Left ventricle myocardium inferior (tissue), 1 donor: ENCODE measurements around the gene TMEM163. TPM values are rescaled to one million over a fixed set of nuclear protein-coding genes. Genes with fewer than 3 reads are reported as not detected.
"Not testable (repeated sequence)": the region's sequence is repeated elsewhere in the genome, so short reads cannot be mapped to it uniquely, and the experiment has no call there.

Experiments
- DNase-seq: peaks from one replicate; pipeline ENCODE4 v3.0.0-alpha.2; 2020
- H3K27ac ChIP-seq: fragments of 200-600 bp; replicated peaks from 2 replicates; pipeline ENCODE4 v1.8.0; 2021
- H3K27me3 ChIP-seq: fragments of 200-600 bp; 2 replicates; pipeline ENCODE4 v1.8.0; 2021; ENCODE audit warnings: low read depth
- H3K36me3 ChIP-seq: fragments of 200-600 bp; 2 replicates; pipeline ENCODE4 v1.8.0; 2021
- H3K4me1 ChIP-seq: fragments of 200-600 bp; 2 replicates; pipeline ENCODE4 v1.8.0; 2021
- H3K4me3 ChIP-seq: fragments of 200-600 bp; 2 replicates; pipeline ENCODE4 v1.8.0; 2021; ENCODE audit warnings: mild to moderate bottlenecking, moderate library complexity
- H3K9me3 ChIP-seq: fragments of 200-600 bp; replicated peaks from 2 replicates; pipeline ENCODE4 v1.8.0; 2021
- CTCF ChIP-seq: fragments of 200-600 bp; IDR thresholded peaks from 2 replicates; pipeline ENCODE4 v1.8.0; 2021; ENCODE audit warnings: antibody characterized with exemption, mild to moderate bottlenecking, borderline replicate concordance
- intact Hi-C: fragments of 100-400 bp; cut with micrococcal nuclease; formaldehyde crosslinking; loops from one replicate; pipeline ENCODE4 v1.11.0; 2022
- total RNA-seq: library from RNA; stranded (reverse); fragmentation: NEBNext Ultra II Directional; extraction: Animal tissue kit (Norgen Biotek cat#: 25700); gene quantifications from one replicate; pipeline ENCODE4 v1.2.1, GENCODE V29; 2021
- donor health status: DM: no; HTN: yes; CAD: no; lungs with severe emphysema.

Gene TMEM163
- total RNA-seq, 1 donor from 2014 or later, result 0.22 TPM

GRCh38 chr2:134568413-134568812 is 150.4 kb downstream of the TMEM163 start:
- H3K4me1 ChIP-seq, result no peaks in the 10 kb centered on the region
- no peak for DNase-seq
- H3K27me3 ChIP-seq, result peaks cover 4% of the 10 kb centered on the region
- no peaks in the 10 kb centered on the region for H3K36me3 ChIP-seq
- TF ChIP-seq CTCF, result no peak
- H3K27ac ChIP-seq, result no peak overlapping the region
- no peak overlapping the region for H3K4me3 ChIP-seq
- no peaks in the 10 kb centered on the region for H3K9me3 ChIP-seq
- intact Hi-C loops, result no loop called here

DNA sequence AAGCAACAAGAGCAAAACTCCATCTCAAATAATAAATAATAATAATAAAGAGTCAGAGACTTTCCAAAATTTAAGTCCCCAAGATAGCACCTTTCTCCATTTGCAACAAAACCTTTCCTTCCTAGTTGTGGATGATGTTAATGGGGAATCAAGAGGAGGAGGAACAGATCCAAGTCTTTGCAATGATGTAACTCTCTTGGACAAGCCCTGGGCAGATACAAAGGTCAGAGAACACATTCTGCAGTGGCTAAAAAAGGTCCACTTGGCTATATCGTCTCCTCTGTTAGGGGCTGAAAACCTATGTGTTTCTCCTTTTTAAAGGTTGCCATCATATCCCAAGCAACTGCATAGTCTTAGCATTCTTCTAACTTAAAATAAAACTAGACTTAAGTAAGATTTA is 151.1 kb downstream of the TMEM163 start:
- TF ChIP-seq CTCF, result no peak
- H3K4me1 ChIP-seq, result no peaks in the 10 kb centered on the region
- H3K27me3 ChIP-seq, result peaks cover 4% of the 10 kb centered on the region
- no peaks in the 10 kb centered on the region for H3K9me3 ChIP-seq
- H3K4me3 ChIP-seq, result no peak overlapping the region
- intact Hi-C loops, result no loop called here
- no peaks in the 10 kb centered on the region for H3K36me3 ChIP-seq
- DNase-seq, result no peak
- H3K27ac ChIP-seq, result no peak overlapping the region

DNA sequence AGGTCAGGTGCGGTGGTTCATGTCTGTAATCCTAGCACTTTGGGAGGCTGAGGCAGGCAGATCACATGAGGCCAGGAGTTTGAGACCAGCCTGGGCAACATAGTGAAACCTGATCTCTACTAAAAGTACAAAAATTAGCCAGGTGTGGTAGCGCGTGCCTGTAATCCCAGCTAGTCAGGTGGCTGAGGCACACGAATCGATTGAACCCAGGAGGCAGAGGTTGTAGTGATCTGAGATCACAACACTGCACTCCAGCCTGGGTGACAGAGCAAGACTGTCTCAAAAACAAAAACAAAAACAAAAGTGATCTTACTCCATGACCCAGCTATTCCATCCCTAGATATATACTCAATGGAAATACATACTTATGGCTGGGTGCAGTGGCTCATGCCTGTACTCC is 153.8 kb downstream of the TMEM163 start:
- H3K4me1 ChIP-seq, intact Hi-C loops, H3K27me3 ChIP-seq, H3K27ac ChIP-seq, DNase-seq, H3K4me3 ChIP-seq, H3K36me3 ChIP-seq, H3K9me3 ChIP-seq: not testable (repeated sequence)

GRCh38 chr2:134564549-134564948 is 154.3 kb downstream of the TMEM163 start:
- Histone ChIP-seq H3K4me1 (no peaks in the 10 kb centered on the region), H3K27ac (no peak overlapping the region), H3K36me3 (no peaks in the 10 kb centered on the region), H3K4me3 (no peak overlapping the region), H3K9me3 (no peaks in the 10 kb centered on the region), H3K27me3 (peaks cover 4% of the 10 kb centered on the region)
- no peak for DNase-seq
- TF ChIP-seq CTCF, result no peak
- intact Hi-C loops, result no loop called here

DNA sequence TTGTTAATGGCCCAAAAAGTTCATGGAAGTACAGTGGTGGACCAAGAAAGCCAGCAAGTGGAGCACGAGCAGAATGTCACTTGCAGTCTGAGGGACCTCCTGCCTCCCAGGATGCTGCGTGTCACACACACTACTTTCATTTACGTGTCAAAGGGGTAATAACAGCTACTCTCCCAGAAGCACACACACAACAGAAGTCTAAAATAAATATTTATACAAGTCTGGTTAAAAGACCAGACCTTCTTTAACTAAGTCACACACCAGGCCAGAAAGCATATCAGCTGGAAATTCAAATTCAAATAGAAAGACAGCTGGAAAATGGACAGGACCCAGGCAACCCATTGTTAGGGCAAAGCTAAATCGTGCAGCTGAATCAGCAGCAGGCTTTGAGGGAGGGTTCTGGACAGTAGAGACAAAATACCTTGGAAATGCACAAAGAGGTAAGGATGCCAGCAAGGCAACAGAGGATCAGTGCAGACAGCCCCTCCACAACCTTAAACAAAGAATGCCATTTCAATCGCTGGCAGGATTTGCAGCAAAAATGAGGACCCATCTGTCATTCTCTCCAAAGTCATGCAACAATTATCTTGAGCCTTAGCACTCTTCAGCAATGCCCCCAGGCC is 160.5 kb downstream of the TMEM163 start:
- intact Hi-C loops, result no loop called here
- DNase-seq, result no peak
- Histone ChIP-seq H3K36me3 (no peaks in the 10 kb centered on the region), H3K9me3 (no peaks in the 10 kb centered on the region), H3K27ac (no peak overlapping the region), H3K27me3 (no peaks in the 10 kb centered on the region), H3K4me1 (no peaks in the 10 kb centered on the region), H3K4me3 (no peak overlapping the region)
- TF ChIP-seq CTCF, result no peak

GRCh38 chr2:134555411-134555810 is 163.4 kb downstream of the TMEM163 start:
- H3K36me3 ChIP-seq, result no peaks in the 10 kb centered on the region
- H3K4me1 ChIP-seq, result no peaks in the 10 kb centered on the region
- H3K9me3 ChIP-seq, result no peaks in the 10 kb centered on the region
- intact Hi-C loops, result no loop called here
- DNase-seq, result no peak
- no peak for TF ChIP-seq CTCF
- no peak overlapping the region for H3K4me3 ChIP-seq
- H3K27ac ChIP-seq, result no peak overlapping the region
- peaks cover 5% of the 10 kb centered on the region for H3K27me3 ChIP-seq
